Keratinocyte (primary cell): ENCODE measurements around the gene NFATC1. TPM values are rescaled to one million over a fixed set of nuclear protein-coding genes. Genes with fewer than 3 reads are reported as not detected.

ENCODE experiments used
- DNase-seq: peaks from one replicate; pipeline ENCODE4 v3.0.0-alpha.2; 2011; ENCODE audit warnings: low read depth, missing footprints, low spot score
- FAIRE-seq: peaks from 2 replicates; lab custom pipeline; 2011; peaks lifted over from hg19 to GRCh38; lab: Jason Lieb, UNC
- H2AFZ ChIP-seq: 2 replicates; pipeline ENCODE4 v1.6.0; 2012; ENCODE audit warnings: low read length, control low read depth, inconsistent platforms; ENCODE audit not compliant: control insufficient read depth
- H3K27ac ChIP-seq: 2 replicates; pipeline ENCODE4 v1.5.1; 2011; ENCODE audit warnings: low read length; ENCODE audit not compliant: control insufficient read depth, insufficient read depth
- H3K27me3 ChIP-seq: 3 replicates; pipeline ENCODE4 v1.6.0; 2011; ENCODE audit warnings: low read length; ENCODE audit not compliant: control insufficient read depth, insufficient read depth; ENCODE audit errors: extremely low read depth
- H3K36me3 ChIP-seq, 2 experiments: 2 replicates in 1 of 2; 3 replicates in 1 of 2; pipeline ENCODE4 v1.5.1; 2011; ENCODE audit warnings: low read length in 2 of 2, mild to moderate bottlenecking in 1 of 2; ENCODE audit not compliant: control insufficient read depth in 2 of 2, insufficient read depth in 2 of 2; ENCODE audit errors: extremely low read depth in 1 of 2
- H3K4me1 ChIP-seq: 3 replicates; pipeline ENCODE4 v1.5.1; 2011; ENCODE audit warnings: low read length; ENCODE audit not compliant: control insufficient read depth, insufficient read depth; ENCODE audit errors: extremely low read depth
- H3K4me2 ChIP-seq: 3 replicates; pipeline ENCODE4 v1.6.0; 2011; ENCODE audit warnings: low read depth, low read length; ENCODE audit not compliant: control insufficient read depth, insufficient read depth; ENCODE audit errors: extremely low read depth
- H3K4me3 ChIP-seq, 3 experiments: fragments of 200-600 bp in 1 of 3; sonication (generic) in 1 of 3; 2 replicates in 2 of 3; 3 replicates in 1 of 3; pipeline ENCODE4 v1.5.1; 2011 to 2016; ENCODE audit warnings: low read length in 3 of 3, mild to moderate bottlenecking in 3 of 3, control low read depth in 2 of 3, inconsistent platforms in 1 of 3, low read depth in 1 of 3, mixed read lengths in 1 of 3, mixed run types in 1 of 3, moderate library complexity in 1 of 3; ENCODE audit not compliant: control insufficient read depth in 2 of 3, insufficient read depth in 2 of 3; ENCODE audit errors: extremely low read depth in 1 of 3
- H3K79me2 ChIP-seq: 2 replicates; pipeline ENCODE4 v1.6.0; 2012; ENCODE audit warnings: low read length; ENCODE audit not compliant: control insufficient read depth, insufficient read depth
- H3K9ac ChIP-seq: 3 replicates; pipeline ENCODE4 v1.6.0; 2011; ENCODE audit warnings: low read length; ENCODE audit not compliant: control insufficient read depth, insufficient read depth; ENCODE audit errors: extremely low read depth
- H3K9me1 ChIP-seq: 3 replicates; pipeline ENCODE4 v1.6.0; 2011; ENCODE audit warnings: low read length; ENCODE audit not compliant: control insufficient read depth, insufficient read depth; ENCODE audit errors: extremely low read depth
- H3K9me3 ChIP-seq: 2 replicates; pipeline ENCODE4 v1.5.1; 2012; ENCODE audit warnings: low read depth, low read length; ENCODE audit not compliant: control insufficient read depth
- H4K20me1 ChIP-seq: 3 replicates; pipeline ENCODE4 v1.6.0; 2011; ENCODE audit warnings: low read length; ENCODE audit not compliant: control insufficient read depth, insufficient read depth; ENCODE audit errors: extremely low read depth
- CTCF ChIP-seq, 3 experiments: IDR thresholded peaks in 1 of 3; conservative IDR thresholded peaks in 1 of 3; optimal IDR thresholded peaks in 1 of 3; 2 replicates in 2 of 3; 3 replicates in 1 of 3; pipeline versions ENCODE3 to v1.5.1; 2011; ENCODE audit warnings: low read length in 3 of 3, mild to moderate bottlenecking in 3 of 3, moderate library complexity in 2 of 3, control low read depth in 1 of 3, inconsistent platforms in 1 of 3; ENCODE audit not compliant: insufficient read depth in 2 of 3; ENCODE audit errors: extremely low read depth in 1 of 3
- EZH2 ChIP-seq: IDR thresholded peaks from one replicate; pipeline ENCODE4 v1.6.1; 2012; ENCODE audit warnings: inconsistent platforms, mild to moderate bottlenecking, low read length, moderate library complexity
- dilution Hi-C: fragments of 300-500 bp; cut with MboI; formaldehyde crosslinking; loops from one replicate; pipeline ENCODE4 v1.7.0; 2020; ENCODE audit warnings: low sequenced_read_pairs; ENCODE audit not compliant: extremely low pct_ligation_motif_present
- polyA plus RNA-seq, 5 experiments: library from polyadenylated mRNA; depleted of rRNA in 3 of 5; stranded (reverse) in 3 of 5; stranded (forward) in 1 of 5; unstranded in 1 of 5; fragments of >200 nt; gene quantifications; 1 replicate in 1 of 5; 2 replicates in 3 of 5; 3 replicates in 1 of 5; pipeline versions ENCODE4 v1.2.1 to v1.2.3, GENCODE V29; 2011 to 2012; ENCODE audit warnings: missing spikeins in 2 of 5, low read depth in 1 of 5, low replicate concordance in 1 of 5

NFATC1 gene
- polyA plus RNA-seq, 1 donor (not counting 4 experiments of a cell fraction or from before 2014, with no cell fraction given): 0.77 TPM

GRCh38 chr18:79397830-79398761 lies 2.4 kb downstream of the NFATC1 start:
- no peak for FAIRE-seq
- Histone ChIP-seq H3K9me3 (no peaks in the 10 kb centered on the region), H3K79me2 (no peaks in the 10 kb centered on the region), H2AFZ (no peak overlapping the region), H3K4me1 (peaks cover 3% of the 10 kb centered on the region), H3K27ac (no peak overlapping the region), H3K9ac (no peak overlapping the region), H3K4me2 (no peak overlapping the region), H3K27me3 (peaks cover 33% of the 10 kb centered on the region), H3K4me3 (no peak overlapping the region), H3K9me1 (no peaks in the 10 kb centered on the region), H3K36me3 (no peaks in the 10 kb centered on the region), H4K20me1 (no peaks in the 10 kb centered on the region)
- dilution Hi-C loops: no loop called here
- TF ChIP-seq CTCF (optimal IDR thresholded peaks at IDR 0.05 in 1 of 3, IDR thresholded peaks at IDR 0.05 in 1 of 3, conservative IDR thresholded peaks at IDR 0.05 in 1 of 3; ENCODE audit: extremely low read depth in 1 of 3, insufficient read depth in 2 of 3, low read length in 3 of 3): no peak
- no peak for TF ChIP-seq EZH2
- DNase-seq: no peak

GRCh38 chr18:79399275-79400081 lies 3.7 kb downstream of the NFATC1 start:
- Histone ChIP-seq H2AFZ (no peak overlapping the region), H3K9me1 (no peaks in the 10 kb centered on the region), H3K36me3 (no peaks in the 10 kb centered on the region), H4K20me1 (no peaks in the 10 kb centered on the region), H3K27ac (no peak overlapping the region), H3K9ac (peak overlapping the region; percentile 28), H3K79me2 (no peaks in the 10 kb centered on the region), H3K4me1 (peaks cover 3% of the 10 kb centered on the region), H3K4me3 (peak overlapping the region in 2 of 3 experiments; percentile 52 to 55), H3K4me2 (peak overlapping the region; percentile 37), H3K9me3 (no peaks in the 10 kb centered on the region), H3K27me3 (peaks cover 28% of the 10 kb centered on the region)
- TF ChIP-seq CTCF (optimal IDR thresholded peaks at IDR 0.05 in 1 of 3, IDR thresholded peaks at IDR 0.05 in 1 of 3, conservative IDR thresholded peaks at IDR 0.05 in 1 of 3; ENCODE audit: extremely low read depth in 1 of 3, insufficient read depth in 2 of 3, low read length in 3 of 3): no peak
- no peak for TF ChIP-seq EZH2
- dilution Hi-C loops: no loop called here
- FAIRE-seq (no peak), DNase-seq (no peak)
